Suprapubic skin (tissue), 4 donors: Measurements from ENCODE around the gene PRX. TPM values are rescaled to one million over a fixed set of nuclear protein-coding genes. Genes with fewer than 3 reads are reported as not detected.

Experiments
- DNase-seq, 2 donors: peaks; one replicate each; pipeline ENCODE4 v3.0.0-alpha.2; 2019; ENCODE audit warnings: low spot score in 2 of 2
- H3K27ac ChIP-seq: fragments of 200-600 bp; sonication (generic); one replicate; pipeline ENCODE4 v1.5.1; 2019
- H3K27me3 ChIP-seq: fragments of 200-600 bp; sonication (generic); one replicate; pipeline ENCODE4 v1.5.1; 2019
- H3K36me3 ChIP-seq: fragments of 200-600 bp; sonication (generic); one replicate; pipeline ENCODE4 v1.5.1; 2019
- H3K4me1 ChIP-seq: fragments of 200-600 bp; sonication (generic); one replicate; pipeline ENCODE4 v1.5.1; 2019
- H3K4me3 ChIP-seq: fragments of 200-600 bp; sonication (generic); one replicate; pipeline ENCODE4 v1.5.1; 2019; ENCODE audit warnings: mild to moderate bottlenecking
- H3K9me3 ChIP-seq: fragments of 200-600 bp; sonication (generic); one replicate; pipeline ENCODE4 v1.5.1; 2019
- CTCF ChIP-seq, 2 donors: fragments of 200-600 bp in 1 of 2; fragments of 450-650 bp in 1 of 2; sonication (generic) in 1 of 2; IDR thresholded peaks; one replicate each; pipeline ENCODE4 v1.5.1; 2016 to 2019; ENCODE audit warnings: antibody characterized with exemption in 2 of 2, mild to moderate bottlenecking in 1 of 2, moderate library complexity in 1 of 2
- EP300 ChIP-seq: sonication (generic); formaldehyde crosslinking; IDR thresholded peaks from one replicate; pipeline ENCODE4 v1.6.1; 2017; ENCODE audit warnings: antibody characterized with exemption
- POLR2A ChIP-seq, 2 donors: fragments of 450-650 bp; IDR thresholded peaks; one replicate each; pipeline ENCODE4 v1.6.1; 2017; ENCODE audit warnings: antibody characterized with exemption in 2 of 2, mild to moderate bottlenecking in 2 of 2, moderate library complexity in 2 of 2
- POLR2AphosphoS5 ChIP-seq, 3 donors: sonication (generic); formaldehyde crosslinking; IDR thresholded peaks; one replicate each; pipeline ENCODE4 v1.6.1; 2017; ENCODE audit warnings: antibody characterized with exemption in 3 of 3
- WGBS: methylation state at CpG from one replicate; pipeline ENCODE4 v1.1.5; 2018; 5-methylcytosine and 5-hydroxymethylcytosine counted together
- total RNA-seq, 4 donors: library from RNA; depleted of rRNA; stranded (reverse); fragments of >200 nt; gene quantifications; one replicate each; pipeline ENCODE4 v1.1.0, GENCODE V29; 2016

PRX gene
- total RNA-seq, 4 donors from 2014 or later = 4.1 to 7.3 (median 4.8) TPM

GRCh38 chr19:40397568-40397906 lies 15.6 kb downstream of the PRX start:
- Histone ChIP-seq H3K36me3 (no peaks in the 10 kb centered on the region), H3K27me3 (no peaks in the 10 kb centered on the region), H3K27ac (no peak overlapping the region), H3K4me1 (peaks cover 20% of the 10 kb centered on the region), H3K4me3 (no peak overlapping the region), H3K9me3 (no peaks in the 10 kb centered on the region)
- WGBS = 95% methylated on average over 15 of the region's 22 CpGs
- TF ChIP-seq EP300 = no peak
- no peak for TF ChIP-seq CTCF (IDR thresholded peaks at IDR 0.05)
- no peak for TF ChIP-seq POLR2AphosphoS5 (IDR thresholded peaks at IDR 0.05)
- TF ChIP-seq POLR2A (IDR thresholded peaks at IDR 0.05) = no peak
- no peak for DNase-seq

GRCh38 chr19:40396886-40397567 lies 16.2 kb downstream of the PRX start:
- no peaks in the 10 kb centered on the region for H3K36me3 ChIP-seq

GRCh38 chr19:40395956-40396355 lies 17.2 kb downstream of the PRX start:
- H3K9me3 ChIP-seq = no peaks in the 10 kb centered on the region
- H3K27me3 ChIP-seq = no peaks in the 10 kb centered on the region
- TF ChIP-seq POLR2A (IDR thresholded peaks at IDR 0.05) (no peak), EP300 (no peak), CTCF (IDR thresholded peaks at IDR 0.05) (no peak), POLR2AphosphoS5 (IDR thresholded peaks at IDR 0.05) (no peak)
- DNase-seq = no peak
- WGBS = 84% methylated on average over 9 of the region's 14 CpGs
- H3K36me3 ChIP-seq = no peaks in the 10 kb centered on the region
- H3K4me3 ChIP-seq = no peak overlapping the region
- H3K4me1 ChIP-seq = peaks cover 21% of the 10 kb centered on the region
- H3K27ac ChIP-seq = no peak overlapping the region

More at GRCh38 chr19:40396886-40397567, 16.2 kb downstream of the PRX start:
- H3K9me3 ChIP-seq = no peaks in the 10 kb centered on the region
- no peak overlapping the region for H3K4me3 ChIP-seq
- no peak overlapping the region for H3K27ac ChIP-seq
- no peak for DNase-seq
- WGBS = 90% methylated on average over 7 of the region's 20 CpGs
- TF ChIP-seq EP300 (no peak), POLR2A (IDR thresholded peaks at IDR 0.05) (no peak), POLR2AphosphoS5 (IDR thresholded peaks at IDR 0.05) (no peak), CTCF (IDR thresholded peaks at IDR 0.05) (no peak)
- no peaks in the 10 kb centered on the region for H3K27me3 ChIP-seq
- peaks cover 21% of the 10 kb centered on the region for H3K4me1 ChIP-seq

GRCh38 chr19:40394816-40395210 lies 18.4 kb downstream of the PRX start:
- DNase-seq = no peak
- 79% methylated on average over 13 of the region's 13 CpGs for WGBS
- Histone ChIP-seq H3K9me3 (no peaks in the 10 kb centered on the region), H3K27ac (no peak overlapping the region), H3K4me1 (peaks cover 18% of the 10 kb centered on the region), H3K4me3 (no peak overlapping the region), H3K36me3 (no peaks in the 10 kb centered on the region), H3K27me3 (no peaks in the 10 kb centered on the region)
- TF ChIP-seq CTCF (IDR thresholded peaks at IDR 0.05) (no peak), POLR2AphosphoS5 (IDR thresholded peaks at IDR 0.05) (no peak), EP300 (no peak), POLR2A (IDR thresholded peaks at IDR 0.05) (no peak)

- Histone ChIP-seq H3K27me3 (no peaks in the 10 kb centered on the region), H3K27ac (no peak overlapping the region), H3K4me1 (peaks cover 18% of the 10 kb centered on the region), H3K9me3 (no peaks in the 10 kb centered on the region), H3K36me3 (no peaks in the 10 kb centered on the region), H3K4me3 (no peak overlapping the region)
- TF ChIP-seq CTCF (IDR thresholded peaks at IDR 0.05) (no peak), EP300 (no peak)
- DNase-seq = no peak
- WGBS = 92% methylated on average over 11 of the region's 41 CpGs
Observed at GRCh38 chr19:40393894-40394815, 19.0 kb downstream of the PRX start.
